CD14-positive monocyte (primary cell): Measurements from ENCODE around the gene PSMB1. TPM values are rescaled to one million over a fixed set of nuclear protein-coding genes. Genes with fewer than 3 reads are reported as not detected.
A peak's percentile ranks its signal among the peaks of the same experiment; 100 is the strongest.

ENCODE experiments used
- DNase-seq, 3 donors: peaks; one replicate each; pipeline ENCODE4 v3.0.0-alpha.2; 2011 to 2022
- H2AFZ ChIP-seq: 2 replicates; pipeline ENCODE4 v1.6.0; 2012; ENCODE audit warnings: mild to moderate bottlenecking, low read depth, low read length, inconsistent platforms; ENCODE audit not compliant: insufficient read depth, poor library complexity, severe bottlenecking
- H3K27ac ChIP-seq, 2 donors: 1 replicate in 1 of 2; 2 replicates in 1 of 2; pipeline ENCODE4 v1.5.1; 2012 to 2013; ENCODE audit warnings: low read length in 2 of 2, control low read depth in 1 of 2, inconsistent platforms in 1 of 2, low read depth in 1 of 2, mild to moderate bottlenecking in 1 of 2
- H3K27me3 ChIP-seq, 2 donors: one replicate each; pipeline versions ENCODE4 v1.6.0 to v1.6.1; 2011 to 2013; ENCODE audit warnings: low read length in 2 of 2; ENCODE audit not compliant: control insufficient read depth in 2 of 2, insufficient read depth in 2 of 2
- H3K36me3 ChIP-seq, 2 donors: replicated peaks in 1 of 2; 1 replicate in 1 of 2; 2 replicates in 1 of 2; pipeline versions ENCODE4 v1.5.1 to v1.6.1; 2012 to 2013; ENCODE audit warnings: low read length in 2 of 2, control low read depth in 1 of 2, inconsistent platforms in 1 of 2, mild to moderate bottlenecking in 1 of 2; ENCODE audit not compliant: insufficient read depth in 2 of 2, control insufficient read depth in 1 of 2
- H3K4me1 ChIP-seq, 2 donors: 1 replicate in 1 of 2; 2 replicates in 1 of 2; pipeline versions ENCODE4 v1.5.1 to v1.6.1; 2012 to 2013; ENCODE audit warnings: low read length in 2 of 2, control low read depth in 1 of 2, inconsistent platforms in 1 of 2, mild to moderate bottlenecking in 1 of 2, moderate library complexity in 1 of 2; ENCODE audit not compliant: insufficient read depth in 2 of 2, control insufficient read depth in 1 of 2
- H3K4me2 ChIP-seq: replicated peaks from 2 replicates; pipeline ENCODE3; 2012; ENCODE audit warnings: low read length, moderate library complexity, mild to moderate bottlenecking; ENCODE audit not compliant: poor library complexity, severe bottlenecking; ENCODE audit errors: extremely low read depth
- H3K4me3 ChIP-seq, 3 experiments: fragments of 200-600 bp in 1 of 3; sonication (generic) in 1 of 3; replicated peaks in 1 of 3; 1 replicate in 2 of 3; 2 replicates in 1 of 3; pipeline ENCODE4 v1.5.1; 2011 to 2013; ENCODE audit warnings: low read length in 3 of 3, mild to moderate bottlenecking in 3 of 3, control low read depth in 2 of 3, low read depth in 2 of 3, inconsistent platforms in 1 of 3, moderate library complexity in 1 of 3
- H3K79me2 ChIP-seq: 2 replicates; pipeline ENCODE4 v1.6.0; 2012; ENCODE audit warnings: mild to moderate bottlenecking, control low read depth, inconsistent platforms, low read length, moderate library complexity; ENCODE audit not compliant: insufficient read depth
- H3K9ac ChIP-seq: 2 replicates; pipeline ENCODE4 v1.6.0; 2017; ENCODE audit warnings: low read length, mild to moderate bottlenecking; ENCODE audit not compliant: insufficient read depth, poor library complexity, severe bottlenecking
- H3K9me3 ChIP-seq, 2 donors: replicated peaks in 1 of 2; 1 replicate in 1 of 2; 2 replicates in 1 of 2; pipeline versions ENCODE4 v1.5.1 to v1.6.1; 2012 to 2013; ENCODE audit warnings: low read length in 2 of 2, control low read depth in 1 of 2; ENCODE audit not compliant: control insufficient read depth in 1 of 2, insufficient read depth in 1 of 2
- H4K20me1 ChIP-seq: 2 replicates; pipeline ENCODE4 v1.6.0; 2012; ENCODE audit warnings: mild to moderate bottlenecking, low read length, control low read depth, moderate library complexity; ENCODE audit not compliant: insufficient read depth
- H3K27ac Mint-ChIP-seq, 7 donors: one replicate each; pipeline ENCODE4 v1.8.0; 2020; ENCODE audit warnings: mild to moderate bottlenecking in 7 of 7, mixed read lengths in 7 of 7, moderate library complexity in 6 of 7, inconsistent platforms in 2 of 7
- H3K27me3 Mint-ChIP-seq, 3 donors: one replicate each; pipeline ENCODE4 v1.8.0; 2021 to 2022; ENCODE audit warnings: low read depth in 3 of 3, mild to moderate bottlenecking in 3 of 3, mixed read lengths in 3 of 3, moderate library complexity in 3 of 3, inconsistent platforms in 1 of 3
- H3K36me3 Mint-ChIP-seq, 2 donors: one replicate each; pipeline ENCODE4 v1.8.0; 2020; ENCODE audit warnings: mixed read lengths in 2 of 2, inconsistent platforms in 1 of 2, mild to moderate bottlenecking in 1 of 2
- H3K4me1 Mint-ChIP-seq: one replicate; pipeline ENCODE4 v1.8.0; 2020; ENCODE audit warnings: mild to moderate bottlenecking, mixed read lengths
- H3K4me3 Mint-ChIP-seq, 2 donors: one replicate each; pipeline ENCODE4 v1.8.0; 2020; ENCODE audit warnings: mild to moderate bottlenecking in 2 of 2, mixed read lengths in 2 of 2, moderate library complexity in 1 of 2
- H3K9me3 Mint-ChIP-seq, 7 donors: one replicate each; pipeline ENCODE4 v1.8.0; 2020 to 2022; ENCODE audit warnings: mixed read lengths in 7 of 7, mild to moderate bottlenecking in 6 of 7, moderate library complexity in 6 of 7, inconsistent platforms in 2 of 7
- WGBS: methylation state at CpG from one replicate; pipeline ENCODE4 v1.1.5; 2013; ENCODE audit warnings: missing lambda C conversion rate; ENCODE audit not compliant: insufficient coverage; 5-methylcytosine and 5-hydroxymethylcytosine counted together
- intact Hi-C, 2 donors: fragments of 100-400 bp; cut with micrococcal nuclease; formaldehyde crosslinking; loops; one replicate each; pipeline versions ENCODE4 v1.15.0 to v1.15.1; 2023
- polyA plus RNA-seq, 3 donors: library from polyadenylated mRNA; depleted of rRNA in 1 of 3; unstranded in 2 of 3; stranded (reverse) in 1 of 3; fragments of 300-500 nt in 2 of 3; fragments of >200 nt in 1 of 3; fragmentation: Illumina TruSeq in 2 of 3; gene quantifications; 1 replicate in 2 of 3; 2 replicates in 1 of 3; pipeline ENCODE4 v1.2.3, GENCODE V29; 2012 to 2021
- TF ChIP-seq, protein P1 (sequence below): fragments of 200-600 bp; IDR thresholded peaks from one replicate; pipeline ENCODE4 v1.8.0; 2022; ENCODE audit warnings: antibody characterized with exemption, mild to moderate bottlenecking

PSMB1 gene
- polyA plus RNA-seq, 3 donors = 172 to 647 (median 558) TPM

DNA sequence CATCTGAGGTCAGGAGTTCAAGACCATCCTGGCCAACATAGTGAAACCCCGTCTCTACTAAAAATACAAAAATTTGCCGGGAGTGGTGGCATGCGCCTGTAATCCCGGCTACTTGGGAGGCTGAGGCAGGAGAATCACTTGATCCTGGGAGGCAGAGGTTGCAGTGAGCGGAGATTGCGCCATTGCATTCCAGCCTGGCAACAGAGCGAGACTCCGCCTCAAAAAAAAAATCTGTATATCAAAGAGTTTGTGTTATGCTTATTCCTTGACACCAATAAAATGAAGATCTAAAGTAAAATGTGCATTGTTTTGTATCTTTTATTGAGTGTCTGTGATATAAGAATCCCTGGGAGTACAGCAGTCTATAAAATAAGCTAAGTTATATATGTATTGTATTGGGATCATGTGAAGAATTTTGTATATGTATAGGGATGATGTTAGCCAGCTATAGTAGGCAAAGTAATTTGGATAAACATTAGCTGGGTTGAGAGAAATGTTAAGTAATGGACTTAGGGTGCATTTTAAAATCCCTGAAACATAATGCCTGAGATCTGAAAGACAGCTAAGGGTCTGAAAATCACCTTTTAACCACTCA is 11.9 kb upstream of the PSMB1 start:
- peaks cover 79 to 95% of the 10 kb centered on the region in 2 donors for H3K36me3 ChIP-seq

DNA sequence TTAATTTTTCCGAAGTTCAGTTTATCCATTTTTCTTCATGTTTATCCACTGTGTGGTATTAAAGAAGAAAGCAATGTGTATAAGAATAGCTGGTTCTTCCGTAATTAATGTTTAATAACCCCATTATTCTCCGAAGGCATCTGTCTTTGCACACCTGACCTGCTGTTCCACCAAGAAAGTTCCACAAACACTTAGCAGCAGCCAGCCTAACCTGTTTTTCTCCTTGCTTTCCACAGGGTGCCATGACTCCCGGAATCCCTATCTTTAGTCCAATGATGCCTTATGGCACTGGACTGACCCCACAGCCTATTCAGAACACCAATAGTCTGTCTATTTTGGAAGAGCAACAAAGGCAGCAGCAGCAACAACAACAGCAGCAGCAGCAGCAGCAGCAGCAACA is 8.4 kb upstream of the PSMB1 start:
- H3K27ac ChIP-seq = no peak overlapping the region
- H3K27me3 ChIP-seq = no peaks in the 10 kb centered on the region
- no peak for DNase-seq
- no peaks in the 10 kb centered on the region for H4K20me1 ChIP-seq
- Mint-ChIP-seq H3K27ac (no peak overlapping the region), H3K4me1 (peaks cover 2% of the 10 kb centered on the region), H3K36me3 (peaks cover 56 to 76% of the 10 kb centered on the region in 2 donors), H3K9me3 (no peaks in the 10 kb centered on the region), H3K27me3 (no peaks in the 10 kb centered on the region), H3K4me3 (no peak overlapping the region)
- no peaks in the 10 kb centered on the region for H3K9me3 ChIP-seq
- H3K9ac ChIP-seq = no peak overlapping the region
- H3K4me3 ChIP-seq = no peak overlapping the region
- peaks cover 41% of the 10 kb centered on the region for H3K79me2 ChIP-seq
- TF ChIP-seq, protein P1, sequence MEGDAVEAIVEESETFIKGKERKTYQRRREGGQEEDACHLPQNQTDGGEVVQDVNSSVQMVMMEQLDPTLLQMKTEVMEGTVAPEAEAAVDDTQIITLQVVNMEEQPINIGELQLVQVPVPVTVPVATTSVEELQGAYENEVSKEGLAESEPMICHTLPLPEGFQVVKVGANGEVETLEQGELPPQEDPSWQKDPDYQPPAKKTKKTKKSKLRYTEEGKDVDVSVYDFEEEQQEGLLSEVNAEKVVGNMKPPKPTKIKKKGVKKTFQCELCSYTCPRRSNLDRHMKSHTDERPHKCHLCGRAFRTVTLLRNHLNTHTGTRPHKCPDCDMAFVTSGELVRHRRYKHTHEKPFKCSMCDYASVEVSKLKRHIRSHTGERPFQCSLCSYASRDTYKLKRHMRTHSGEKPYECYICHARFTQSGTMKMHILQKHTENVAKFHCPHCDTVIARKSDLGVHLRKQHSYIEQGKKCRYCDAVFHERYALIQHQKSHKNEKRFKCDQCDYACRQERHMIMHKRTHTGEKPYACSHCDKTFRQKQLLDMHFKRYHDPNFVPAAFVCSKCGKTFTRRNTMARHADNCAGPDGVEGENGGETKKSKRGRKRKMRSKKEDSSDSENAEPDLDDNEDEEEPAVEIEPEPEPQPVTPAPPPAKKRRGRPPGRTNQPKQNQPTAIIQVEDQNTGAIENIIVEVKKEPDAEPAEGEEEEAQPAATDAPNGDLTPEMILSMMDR = no peak
- intact Hi-C loops = no loop called here
- H3K36me3 ChIP-seq = peaks cover 61 to 94% of the 10 kb centered on the region in 2 donors
- H3K4me1 ChIP-seq = no peaks in the 10 kb centered on the region
- H3K4me2 ChIP-seq = no peak overlapping the region
- WGBS = 92% methylated on average over 2 of the region's 4 CpGs
- H2AFZ ChIP-seq = no peak overlapping the region

More for the DNA sequence above, 11.9 kb upstream of the PSMB1 start:
- no peak overlapping the region for H3K4me3 Mint-ChIP-seq
- Histone ChIP-seq H2AFZ (no peak overlapping the region), H4K20me1 (no peaks in the 10 kb centered on the region), H3K4me1 (no peaks in the 10 kb centered on the region), H3K27ac (no peak overlapping the region), H3K79me2 (peaks cover 9% of the 10 kb centered on the region), H3K9ac (no peak overlapping the region), H3K9me3 (no peaks in the 10 kb centered on the region), H3K27me3 (no peaks in the 10 kb centered on the region), H3K4me2 (no peak overlapping the region), H3K4me3 (no peak overlapping the region)
- H3K36me3 Mint-ChIP-seq = peaks cover 71 to 85% of the 10 kb centered on the region in 2 donors
- no peaks in the 10 kb centered on the region for H3K27me3 Mint-ChIP-seq
- DNase-seq = no peak
- H3K9me3 Mint-ChIP-seq = no peaks in the 10 kb centered on the region
- TF ChIP-seq, protein P1 = no peak
- peak overlapping the region in 1 of 7 donors; percentile 48 for H3K27ac Mint-ChIP-seq
- H3K4me1 Mint-ChIP-seq = no peaks in the 10 kb centered on the region
- intact Hi-C loops = no loop called here
- WGBS = no CpG with 5 or more reads among the region's 8 CpGs
